A204.1 (cell line): Measurements from ENCODE around the gene ESPNL.

ENCODE experiments used
- FAIRE-seq: peaks from 2 replicates; lab custom pipeline; 2012; peaks lifted over from hg19 to GRCh38; lab: Jason Lieb, UNC

The ESPNL gene

GRCh38 chr2:238079874-238080327, 20.2 kb upstream of the ESPNL start:
- FAIRE-seq, result no peak

- FAIRE-seq, result no peak
These were observed 19.6 kb upstream of the ESPNL start for GRCh38 chr2:238080518-238080917.

GRCh38 chr2:238081150-238081549, 19.0 kb upstream of the ESPNL start:
- FAIRE-seq, result no peak

- FAIRE-seq, result no peak
These were observed 18.6 kb upstream of the ESPNL start for GRCh38 chr2:238081561-238081960.

GRCh38 chr2:238082151-238082550, 18.0 kb upstream of the ESPNL start:
- FAIRE-seq, result no peak

GRCh38 chr2:238082827-238083226, 17.3 kb upstream of the ESPNL start:
- no peak for FAIRE-seq

- FAIRE-seq, result no peak
These were observed 16.2 kb upstream of the ESPNL start for GRCh38 chr2:238083919-238084318.

- no peak for FAIRE-seq
These were observed 15.4 kb upstream of the ESPNL start for GRCh38 chr2:238084761-238085160.

GRCh38 chr2:238085899-238086298, 14.2 kb upstream of the ESPNL start:
- FAIRE-seq, result no peak

GRCh38 chr2:238087211-238087610, 12.9 kb upstream of the ESPNL start:
- no peak for FAIRE-seq

- FAIRE-seq, result no peak
These were observed 9.3 kb upstream of the ESPNL start for GRCh38 chr2:238090887-238091286.

GRCh38 chr2:238091436-238092060, 8.6 kb upstream of the ESPNL start:
- FAIRE-seq, result no peak

- FAIRE-seq, result no peak
These were observed 7.6 kb upstream of the ESPNL start for GRCh38 chr2:238092486-238093035.

GRCh38 chr2:238093181-238094140, 6.7 kb upstream of the ESPNL start:
- no peak for FAIRE-seq

- no peak for FAIRE-seq
These were observed 5.6 kb upstream of the ESPNL start for GRCh38 chr2:238094438-238095022.

- FAIRE-seq, result no peak
These were observed 5.0 kb upstream of the ESPNL start for GRCh38 chr2:238095143-238095542.

GRCh38 chr2:238096311-238097011, 3.7 kb upstream of the ESPNL start:
- no peak for FAIRE-seq

- FAIRE-seq, result no peak
These were observed 2.7 kb upstream of the ESPNL start for GRCh38 chr2:238097201-238097987.

GRCh38 chr2:238097988-238098871, 1.9 kb upstream of the ESPNL start:
- no peak for FAIRE-seq
